HEK293 (cell line): ENCODE results near the gene RASGRP3.
"Not testable (repeated sequence)": the region's sequence is repeated elsewhere in the genome, so short reads cannot be mapped to it uniquely, and the experiment has no call there.

Experiments used
- CTCF ChIA-PET: fragments of 350-600 bp; formaldehyde crosslinking; extraction: SDS; loops from one replicate; lab custom pipeline; 2021; ENCODE audit warnings: antibody characterized with exemption; lab: Yijun Ruan, JAX
- POLR2A ChIA-PET: fragments of 300-600 bp; formaldehyde crosslinking; extraction: SDS; loops from one replicate; lab custom pipeline; 2020; ENCODE audit warnings: antibody characterized with exemption, inconsistent platforms; lab: Yijun Ruan, JAX
- H3K27ac ChIP-seq: fragments of 200-500 bp; sonication (Bioruptor generic); 2 replicates; pipeline ENCODE4 v1.5.1; 2014; ENCODE audit warnings: low read depth, low read length, control low read depth, inconsistent platforms; ENCODE audit errors: extremely low read depth
- H3K36me3 ChIP-seq, 2 experiments: fragments of 200-500 bp in 1 of 2; sonication (Bioruptor generic) in 1 of 2; 1 replicate in 1 of 2; 2 replicates in 1 of 2; pipeline ENCODE4 v1.5.1; 2014 to 2017; ENCODE audit warnings: inconsistent platforms in 2 of 2, low read length in 2 of 2; ENCODE audit not compliant: control insufficient read depth in 2 of 2, insufficient read depth in 1 of 2
- H3K4me1 ChIP-seq: fragments of 200-500 bp; sonication (Bioruptor generic); 2 replicates; pipeline ENCODE4 v1.5.1; 2014; ENCODE audit warnings: mild to moderate bottlenecking, low read length, inconsistent platforms; ENCODE audit not compliant: control insufficient read depth, insufficient read depth
- H3K4me3 ChIP-seq: 2 replicates; pipeline ENCODE4 v1.5.1; 2011; ENCODE audit warnings: low read depth, mild to moderate bottlenecking, control low read depth, low read length, moderate library complexity
- H3K9me3 ChIP-seq: fragments of 200-500 bp; sonication (Bioruptor generic); 2 replicates; pipeline ENCODE4 v1.5.1; 2014; ENCODE audit warnings: low read depth, low read length, inconsistent platforms; ENCODE audit not compliant: control insufficient read depth, insufficient read depth
- FEZF1 ChIP-seq: fragments of 450-650 bp; formaldehyde crosslinking; IDR thresholded peaks from 2 replicates; pipeline ENCODE4 v1.5.1; 2016; ENCODE audit warnings: missing biosample characterization, missing genetic modification characterization
- KLF10 ChIP-seq: fragments of 450-650 bp; IDR thresholded peaks from 2 replicates; pipeline ENCODE4 v1.5.1; 2018; ENCODE audit warnings: missing biosample characterization, mild to moderate bottlenecking, missing genetic modification characterization
- KLF8 ChIP-seq: fragments of 450-650 bp; formaldehyde crosslinking; IDR thresholded peaks from 2 replicates; pipeline ENCODE4 v1.5.1; 2016; ENCODE audit warnings: missing biosample characterization, missing genetic modification characterization
- SCRT2 ChIP-seq: fragments of 450-650 bp; formaldehyde crosslinking; IDR thresholded peaks from 2 replicates; pipeline ENCODE4 v1.5.1; 2016; ENCODE audit warnings: missing biosample characterization, missing genetic modification characterization
- TCF7L2 ChIP-seq: IDR thresholded peaks from 2 replicates; pipeline ENCODE4 v1.6.1; 2011; ENCODE audit warnings: low read depth, mild to moderate bottlenecking, inconsistent platforms, low read length, moderate library complexity, borderline replicate concordance
- YY2 ChIP-seq: fragments of 450-650 bp; formaldehyde crosslinking; IDR thresholded peaks from 2 replicates; pipeline ENCODE4 v1.5.1; 2016; ENCODE audit warnings: missing biosample characterization, missing genetic modification characterization
- ZBTB8A ChIP-seq: fragments of 450-650 bp; formaldehyde crosslinking; IDR thresholded peaks from 2 replicates; pipeline ENCODE4 v1.5.1; 2016; ENCODE audit warnings: missing biosample characterization, missing genetic modification characterization
- ZNF112 ChIP-seq: fragments of 450-650 bp; formaldehyde crosslinking; IDR thresholded peaks from 2 replicates; pipeline ENCODE4 v1.5.0; 2017; ENCODE audit warnings: missing biosample characterization, missing genetic modification characterization
- ZNF146 ChIP-seq: fragments of 450-650 bp; formaldehyde crosslinking; IDR thresholded peaks from 2 replicates; pipeline ENCODE4 v1.5.1; 2016; ENCODE audit warnings: missing biosample characterization, missing genetic modification characterization
- ZNF169 ChIP-seq: fragments of 450-650 bp; formaldehyde crosslinking; IDR thresholded peaks from 2 replicates; pipeline ENCODE4 v1.5.1; 2016; ENCODE audit warnings: missing biosample characterization, missing genetic modification characterization
- ZNF354C ChIP-seq: fragments of 450-650 bp; formaldehyde crosslinking; IDR thresholded peaks from 2 replicates; pipeline ENCODE4 v1.5.1; 2016; ENCODE audit warnings: missing biosample characterization, missing genetic modification characterization, low read depth, borderline replicate concordance
- ZNF521 ChIP-seq: fragments of 450-650 bp; formaldehyde crosslinking; IDR thresholded peaks from 2 replicates; pipeline ENCODE4 v1.5.1; 2017; ENCODE audit warnings: missing biosample characterization, mild to moderate bottlenecking, missing genetic modification characterization
- ZNF549 ChIP-seq: fragments of 450-650 bp; IDR thresholded peaks from 2 replicates; pipeline ENCODE4 v1.5.1; 2018; ENCODE audit warnings: missing biosample characterization, missing genetic modification characterization, mild to moderate bottlenecking, inconsistent platforms, moderate library complexity
- ZNF623 ChIP-seq: fragments of 450-650 bp; formaldehyde crosslinking; IDR thresholded peaks from 2 replicates; pipeline ENCODE4 v1.5.1; 2016; ENCODE audit warnings: missing biosample characterization, missing genetic modification characterization
- ZNF747 ChIP-seq: fragments of 450-650 bp; formaldehyde crosslinking; IDR thresholded peaks from 2 replicates; pipeline ENCODE4 v1.5.1; 2016; ENCODE audit warnings: missing biosample characterization, missing genetic modification characterization
- ZNF792 ChIP-seq: fragments of 450-650 bp; formaldehyde crosslinking; IDR thresholded peaks from 2 replicates; pipeline ENCODE4 v1.5.1; 2016; ENCODE audit warnings: missing biosample characterization, missing genetic modification characterization
- ZNF837 ChIP-seq: fragments of 450-650 bp; formaldehyde crosslinking; IDR thresholded peaks from 2 replicates; pipeline ENCODE4 v1.5.1; 2016; ENCODE audit warnings: missing biosample characterization, missing genetic modification characterization
- ZNF843 ChIP-seq: fragments of 450-650 bp; formaldehyde crosslinking; IDR thresholded peaks from 2 replicates; pipeline ENCODE4 v1.5.1; 2016; ENCODE audit warnings: missing biosample characterization, missing genetic modification characterization
- TF ChIP-seq, protein P1 (sequence below): fragments of 450-650 bp; formaldehyde crosslinking; IDR thresholded peaks from 2 replicates; pipeline ENCODE4 v1.5.1; 2016; ENCODE audit warnings: missing biosample characterization, missing genetic modification characterization
- TF ChIP-seq, protein P2 (sequence below): fragments of 450-650 bp; formaldehyde crosslinking; IDR thresholded peaks from 2 replicates; pipeline ENCODE4 v1.5.1; 2016; ENCODE audit warnings: missing biosample characterization, missing genetic modification characterization
- TF ChIP-seq, protein P3 (sequence below): fragments of 450-650 bp; formaldehyde crosslinking; IDR thresholded peaks from 2 replicates; pipeline ENCODE4 v1.5.1; 2016; ENCODE audit warnings: missing biosample characterization, missing genetic modification characterization

Gene RASGRP3

DNA sequence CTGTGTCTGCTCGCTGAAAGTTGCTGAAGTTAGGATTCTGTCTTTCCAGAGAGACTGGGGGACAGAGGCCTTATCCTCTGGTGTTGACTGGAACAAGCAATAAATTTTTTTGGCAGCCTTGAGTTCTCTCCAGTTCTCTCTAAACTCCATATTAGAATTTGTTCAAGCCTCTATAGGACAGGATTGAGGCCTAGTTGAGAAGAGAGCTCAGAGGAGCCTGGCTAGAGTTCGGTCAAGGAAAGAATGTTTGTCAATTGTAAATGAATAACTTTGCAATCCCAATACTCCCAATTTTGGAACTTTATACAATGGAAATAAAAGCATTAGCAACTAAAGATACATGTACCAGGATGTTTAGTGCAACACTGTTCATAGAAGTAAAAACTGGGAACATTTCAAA lies 16.7 kb upstream of the RASGRP3 start:
- POLR2A ChIA-PET = no interaction called here
- no peak for TF ChIP-seq ZNF792 (tag by site-specific recombination)
- no peak for TF ChIP-seq KLF10 (tag by site-specific recombination)
- TF ChIP-seq ZNF146 (tag by site-specific recombination) = no peak
- no peak for TF ChIP-seq ZNF354C (tag by site-specific recombination)
- no peak for TF ChIP-seq ZBTB8A (tag by site-specific recombination)
- TF ChIP-seq SCRT2 (tag by site-specific recombination) = no peak
- TF ChIP-seq, protein P1, sequence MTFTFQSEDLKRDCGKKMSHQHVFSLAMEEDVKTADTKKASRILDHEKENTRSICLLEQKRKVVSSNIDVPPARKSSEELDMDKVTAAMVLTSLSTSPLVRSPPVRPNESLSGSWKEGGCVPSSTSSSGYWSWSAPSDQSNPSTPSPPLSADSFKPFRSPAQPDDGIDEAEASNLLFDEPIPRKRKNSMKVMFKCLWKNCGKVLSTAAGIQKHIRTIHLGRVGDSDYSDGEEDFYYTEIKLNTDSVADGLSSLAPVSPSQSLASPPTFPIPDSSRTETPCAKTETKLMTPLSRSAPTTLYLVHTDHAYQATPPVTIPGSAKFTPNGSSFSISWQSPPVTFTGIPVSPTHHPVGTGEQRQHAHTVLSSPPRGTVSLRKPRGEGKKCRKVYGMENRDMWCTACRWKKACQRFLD (tag by site-specific recombination) = no peak
- no peak for TF ChIP-seq ZNF112
- TF ChIP-seq, protein P2, sequence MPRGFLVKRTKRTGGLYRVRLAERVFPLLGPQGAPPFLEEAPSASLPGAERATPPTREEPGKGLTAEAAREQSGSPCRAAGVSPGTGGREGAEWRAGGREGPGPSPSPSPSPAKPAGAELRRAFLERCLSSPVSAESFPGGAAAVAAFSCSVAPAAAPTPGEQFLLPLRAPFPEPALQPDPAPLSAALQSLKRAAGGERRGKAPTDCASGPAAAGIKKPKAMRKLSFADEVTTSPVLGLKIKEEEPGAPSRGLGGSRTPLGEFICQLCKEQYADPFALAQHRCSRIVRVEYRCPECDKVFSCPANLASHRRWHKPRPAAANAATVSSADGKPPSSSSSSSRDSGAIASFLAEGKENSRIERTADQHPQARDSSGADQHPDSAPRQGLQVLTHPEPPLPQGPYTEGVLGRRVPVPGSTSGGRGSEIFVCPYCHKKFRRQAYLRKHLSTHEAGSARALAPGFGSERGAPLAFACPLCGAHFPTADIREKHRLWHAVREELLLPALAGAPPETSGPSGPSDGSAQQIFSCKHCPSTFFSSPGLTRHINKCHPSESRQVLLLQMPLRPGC (tag by site-specific recombination) = no peak
- TF ChIP-seq FEZF1 (tag by site-specific recombination) = no peak
- no peak for TF ChIP-seq ZNF169 (tag by site-specific recombination)
- TF ChIP-seq, protein P3, sequence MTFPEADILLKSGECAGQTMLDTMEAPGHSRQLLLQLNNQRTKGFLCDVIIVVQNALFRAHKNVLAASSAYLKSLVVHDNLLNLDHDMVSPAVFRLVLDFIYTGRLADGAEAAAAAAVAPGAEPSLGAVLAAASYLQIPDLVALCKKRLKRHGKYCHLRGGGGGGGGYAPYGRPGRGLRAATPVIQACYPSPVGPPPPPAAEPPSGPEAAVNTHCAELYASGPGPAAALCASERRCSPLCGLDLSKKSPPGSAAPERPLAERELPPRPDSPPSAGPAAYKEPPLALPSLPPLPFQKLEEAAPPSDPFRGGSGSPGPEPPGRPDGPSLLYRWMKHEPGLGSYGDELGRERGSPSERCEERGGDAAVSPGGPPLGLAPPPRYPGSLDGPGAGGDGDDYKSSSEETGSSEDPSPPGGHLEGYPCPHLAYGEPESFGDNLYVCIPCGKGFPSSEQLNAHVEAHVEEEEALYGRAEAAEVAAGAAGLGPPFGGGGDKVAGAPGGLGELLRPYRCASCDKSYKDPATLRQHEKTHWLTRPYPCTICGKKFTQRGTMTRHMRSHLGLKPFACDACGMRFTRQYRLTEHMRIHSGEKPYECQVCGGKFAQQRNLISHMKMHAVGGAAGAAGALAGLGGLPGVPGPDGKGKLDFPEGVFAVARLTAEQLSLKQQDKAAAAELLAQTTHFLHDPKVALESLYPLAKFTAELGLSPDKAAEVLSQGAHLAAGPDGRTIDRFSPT (tag by site-specific recombination) = no peak

DNA sequence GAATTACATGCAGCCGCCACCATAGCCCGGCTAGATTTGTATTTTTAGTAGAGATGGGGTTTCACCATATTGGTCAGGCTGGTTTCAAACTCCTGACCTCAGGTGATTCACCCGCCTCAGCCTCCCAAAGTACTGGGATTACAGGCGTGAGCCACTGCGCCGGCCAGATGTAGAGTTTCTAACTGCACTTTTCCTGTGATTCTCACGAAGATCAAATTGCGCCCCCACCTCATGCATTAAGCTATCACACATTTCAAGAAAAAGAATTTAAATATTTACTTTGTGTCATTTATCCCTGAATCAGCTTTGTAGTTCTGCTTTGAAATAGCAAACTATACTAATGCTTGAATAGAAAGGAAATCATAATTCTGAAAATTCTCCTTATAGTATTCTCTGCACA lies 13.9 kb upstream of the RASGRP3 start:
- H3K27ac ChIP-seq, H3K4me1 ChIP-seq, H3K9me3 ChIP-seq, H3K36me3 ChIP-seq, CTCF ChIA-PET, H3K4me3 ChIP-seq, POLR2A ChIA-PET: not testable (repeated sequence)

More for the DNA sequence above, 16.7 kb upstream of the RASGRP3 start:
- Histone ChIP-seq H3K36me3 (no peaks in the 10 kb centered on the region), H3K4me1 (no peaks in the 10 kb centered on the region), H3K4me3 (no peak overlapping the region), H3K27ac (no peak overlapping the region), H3K9me3 (no peaks in the 10 kb centered on the region)
- CTCF ChIA-PET = interaction anchor here (0.6 to 1.0 kb wide), 2 partner anchors 16 to 762 kb away, joined by 3 read pairs; no protein-coding TSS in a partner anchor

DNA sequence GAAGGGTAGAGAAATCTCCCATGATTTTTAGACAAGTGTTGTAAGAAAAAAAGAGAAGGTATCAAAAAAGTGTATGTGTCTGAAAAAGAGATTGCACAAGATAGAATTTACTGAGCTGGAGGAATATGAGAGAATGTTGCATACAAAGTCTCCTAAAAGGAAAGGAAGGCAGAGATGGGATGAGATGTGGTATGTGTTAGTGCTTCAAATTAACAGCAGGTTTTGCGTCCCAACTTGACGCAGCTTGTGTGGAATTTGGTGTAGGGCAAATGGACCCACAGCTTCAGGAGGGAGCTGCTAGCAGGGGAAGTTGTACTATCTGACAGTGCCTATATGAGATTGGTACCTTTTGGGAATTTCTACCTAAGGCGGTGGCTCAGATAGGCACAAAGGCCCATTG lies 9.0 kb upstream of the RASGRP3 start:
- CTCF ChIA-PET = no interaction called here
- TF ChIP-seq KLF8 (tag by site-specific recombination) (no peak), YY2 (no peak), ZNF521 (tag by site-specific recombination) (no peak), ZNF843 (no peak), ZNF747 (tag by site-specific recombination) (no peak), ZNF837 (tag by site-specific recombination) (no peak), ZNF623 (tag by site-specific recombination) (no peak), TCF7L2 (no peak), ZNF549 (no peak)
- Histone ChIP-seq H3K9me3 (no peaks in the 10 kb centered on the region), H3K36me3 (no peaks in the 10 kb centered on the region), H3K4me1 (no peaks in the 10 kb centered on the region), H3K4me3 (no peak overlapping the region), H3K27ac (no peak overlapping the region)
- POLR2A ChIA-PET = no interaction called here
